Measurements from ENCODE around the gene TNNT3. TPM values are rescaled to one million over a fixed set of nuclear protein-coding genes. Genes with fewer than 3 reads are reported as not detected.

TNNT3 gene
- total RNA-seq (10 to 100 TPM in 1 of 2 experiments, 1 to 10 TPM in 1; 9.3 to 10.5 TPM), polyA plus RNA-seq (not detected)

DNA sequence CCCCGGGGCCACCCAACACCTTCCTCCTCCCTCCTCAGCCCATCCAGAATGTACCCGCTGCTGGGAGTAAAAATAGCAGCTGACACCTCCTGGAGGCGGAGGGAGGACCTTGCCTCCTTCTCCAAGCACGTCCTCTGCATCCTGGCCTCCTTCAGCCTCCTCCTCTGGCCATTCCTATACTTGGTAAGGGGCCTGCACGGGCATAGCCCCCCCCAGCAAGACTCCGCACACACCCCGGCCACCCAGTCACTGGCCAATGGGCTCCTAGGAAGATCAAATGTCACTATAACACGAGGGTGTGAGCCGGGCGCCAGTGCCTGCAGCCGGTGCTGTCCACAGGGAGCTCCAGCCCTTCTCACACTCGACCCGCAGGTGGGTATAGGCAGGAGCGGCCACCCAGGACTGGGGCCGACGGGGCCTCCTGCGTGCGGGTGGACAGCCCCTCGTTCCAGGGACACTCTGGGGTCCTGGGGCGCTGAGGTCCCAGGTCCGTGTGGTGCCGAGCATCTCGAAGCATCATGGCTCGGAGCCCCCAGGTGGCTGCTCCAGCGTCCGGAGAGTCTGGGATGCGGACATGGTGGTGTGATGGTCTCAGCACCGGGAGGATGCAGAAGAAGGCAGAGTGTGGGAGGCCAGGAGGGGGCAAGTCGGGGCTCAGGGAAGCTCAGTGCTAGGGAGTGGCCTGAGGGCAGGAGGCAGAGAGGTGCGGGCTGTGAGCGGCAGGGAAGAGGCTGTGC is at the start of gene TNNT3:
TNNT3 (plus strand) TSS at position 313 of the 737 bp plus-strand sequence. CDS start 3,172 bp downstream, outside the sequence.
- H3K27ac Mint-ChIP-seq, result peak within 1 kb of the TSS in 1 of 7 donors; percentile 90
- Histone ChIP-seq H3K9me3 (ENCODE audit: control insufficient read depth in 1 of 2, low read length in 2 of 2) (no peaks in the 10 kb centered on the region), H3K27me3 (ENCODE audit: insufficient read depth, low read length) (no peaks in the 10 kb centered on the region), H3K27ac (ENCODE audit: low read depth, low read length) (no peak within 1 kb of the TSS), H3K4me3 (ENCODE audit: low read length in 2 of 2) (no peak within 1 kb of the TSS), H3K4me1 (ENCODE audit: insufficient read depth, low read length) (no peaks in the 10 kb centered on the region), H3K36me3 (ENCODE audit: insufficient read depth, low read length) (no peaks in the 10 kb centered on the region)
- CTCF ChIA-PET (ENCODE audit: partially characterized antibody), result no interaction called here
- intact Hi-C loops (cut with micrococcal nuclease), result loop anchor here (5.0 kb wide), 2 partner anchors 37 to 67 kb away; partner anchors contain the start of gene LSP1
- DNase-seq, result no peak
- H3K4me1 Mint-ChIP-seq, result peaks cover 8 to 14% (median 13%) of the 10 kb centered on the region in 4 donors
- H3K36me3 Mint-ChIP-seq, result no peaks in the 10 kb centered on the region
- POLR2A ChIA-PET (ENCODE audit: partially characterized antibody), result interaction anchor here (1.3 to 1.4 kb wide), 2 partner anchors 29 to 69 kb away, joined by 4 to 6 read pairs; no protein-coding TSS in a partner anchor
- peaks cover 0 to 2% (median 0%) of the 10 kb centered on the region in 8 donors for H3K9me3 Mint-ChIP-seq
- peak within 1 kb of the TSS in 1 of 8 donors; percentile 26 for H3K4me3 Mint-ChIP-seq
- peaks cover 4 to 7% of the 10 kb centered on the region in 2 donors for H3K27me3 Mint-ChIP-seq

DNA sequence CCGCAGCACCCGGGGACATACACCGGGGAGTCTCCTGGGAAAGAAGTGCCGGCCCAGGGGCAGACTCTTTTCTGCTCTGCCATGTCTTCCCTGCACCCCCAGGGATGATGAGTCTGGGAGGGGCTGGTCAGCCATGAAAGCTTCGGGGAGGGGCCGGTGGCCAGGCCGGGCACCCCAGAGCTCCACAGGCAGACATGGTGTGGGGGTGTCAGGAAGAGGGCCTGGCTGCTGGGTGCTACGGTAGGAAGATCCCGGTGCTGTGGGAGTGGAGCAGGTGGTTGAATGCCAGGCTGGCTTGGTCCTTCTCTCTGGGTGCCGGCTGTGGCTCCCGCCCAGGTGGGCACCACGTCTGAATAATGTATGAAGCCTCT is 49.2 kb upstream of the TNNT3 start:
- CTCF ChIA-PET (ENCODE audit: partially characterized antibody), result interaction anchor here (1.1 to 2.3 kb wide), 4 partner anchors 12 to 179 kb away, joined by 3 to 10 read pairs (median 3); no protein-coding TSS in a partner anchor
- Histone ChIP-seq H3K27ac (ENCODE audit: low read depth, low read length) (peak overlapping the region; percentile 28), H3K36me3 (ENCODE audit: insufficient read depth, low read length) (no peaks in the 10 kb centered on the region), H3K4me3 (ENCODE audit: low read length in 2 of 2) (no peak overlapping the region), H3K4me1 (ENCODE audit: insufficient read depth, low read length) (peaks cover 70% of the 10 kb centered on the region), H3K27me3 (ENCODE audit: insufficient read depth, low read length) (no peaks in the 10 kb centered on the region), H3K9me3 (ENCODE audit: control insufficient read depth in 1 of 2, low read length in 2 of 2) (no peaks in the 10 kb centered on the region)
- H3K4me1 Mint-ChIP-seq, result peaks cover 32 to 77% (median 56%) of the 10 kb centered on the region in 4 donors
- intact Hi-C loops (cut with micrococcal nuclease), result no loop called here
- H3K36me3 Mint-ChIP-seq, result peaks cover 0 to 17% of the 10 kb centered on the region in 2 donors
- H3K4me3 Mint-ChIP-seq, result peak overlapping the region; percentile 72 to 91 (median 82)
- H3K27ac Mint-ChIP-seq, result peak overlapping the region; percentile 84 to 97 (median 91)
- no peaks in the 10 kb centered on the region for H3K27me3 Mint-ChIP-seq
- POLR2A ChIA-PET (ENCODE audit: partially characterized antibody), result interaction anchor here (0.7 to 7.0 kb wide), 7 partner anchors 11 to 47 kb away, joined by 3 to 139 read pairs (median 8); partner anchors contain the start of genes LSP1 and PRR33
- no peak for DNase-seq
- peaks cover 0 to under 1% (median 0%) of the 10 kb centered on the region in 8 donors for H3K9me3 Mint-ChIP-seq

DNA sequence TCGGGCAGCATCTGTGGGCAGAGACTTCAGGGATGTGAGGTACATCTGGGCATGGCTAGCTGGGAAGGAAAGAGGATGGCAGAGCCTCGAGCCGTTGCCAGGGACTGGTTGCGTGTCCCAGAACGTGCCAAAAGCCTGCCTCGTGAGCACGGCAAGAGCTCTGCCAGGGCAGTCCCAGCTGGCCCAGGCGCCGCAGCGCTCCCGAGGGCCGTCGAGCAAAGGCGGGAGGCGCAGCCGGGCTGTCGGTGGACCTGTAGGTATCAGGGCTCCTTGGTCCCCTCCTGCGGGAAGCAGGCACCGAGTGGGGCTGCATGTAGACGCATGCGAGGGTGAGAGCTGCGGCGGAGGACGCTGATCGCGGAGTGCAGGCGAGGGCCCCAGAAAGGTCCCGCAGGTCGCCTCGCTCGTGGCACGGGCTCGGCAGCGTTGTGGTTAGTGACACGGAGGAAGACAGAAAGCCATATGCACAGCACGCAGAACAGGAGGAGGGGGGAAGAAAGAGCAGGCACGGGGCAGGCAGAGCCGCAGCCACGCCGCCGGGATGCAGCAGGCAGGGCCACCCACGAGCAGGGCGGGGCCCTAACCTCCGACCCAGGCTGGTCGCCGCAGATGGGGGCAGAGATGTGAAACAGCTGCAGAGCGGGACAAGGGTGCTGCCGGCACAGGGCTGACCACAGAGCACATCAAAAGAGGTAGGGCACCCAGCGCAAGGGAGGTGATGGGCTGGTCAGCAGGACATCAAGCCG is 48.6 kb upstream of the TNNT3 start:
- ChIA-PET POLR2A (ENCODE audit: partially characterized antibody) (interaction anchor here (0.7 to 7.0 kb wide), 7 partner anchors 11 to 47 kb away, joined by 3 to 139 read pairs (median 8); partner anchors contain the start of genes LSP1 and PRR33), CTCF (ENCODE audit: partially characterized antibody) (interaction anchor here (1.1 to 2.3 kb wide), 4 partner anchors 12 to 180 kb away, joined by 3 to 10 read pairs (median 3); no protein-coding TSS in a partner anchor)
- Mint-ChIP-seq H3K27me3 (no peaks in the 10 kb centered on the region), H3K4me3 (peak overlapping the region; percentile 72 to 91 (median 82)), H3K27ac (peak overlapping the region; percentile 84 to 97 (median 91)), H3K9me3 (peaks cover 0 to 1% (median 0%) of the 10 kb centered on the region in 8 donors), H3K36me3 (peaks cover 0 to 15% of the 10 kb centered on the region in 2 donors), H3K4me1 (peaks cover 30 to 74% (median 54%) of the 10 kb centered on the region in 4 donors)
- intact Hi-C loops (cut with micrococcal nuclease), result loop anchor here (1.0 kb wide), 1 partner anchor 19 kb away; no protein-coding TSS in a partner anchor
- no peaks in the 10 kb centered on the region for H3K36me3 ChIP-seq (ENCODE audit: insufficient read depth, low read length)
- peak; percentile 55 to 75 (median 65) for DNase-seq
- no peak overlapping the region for H3K4me3 ChIP-seq (ENCODE audit: low read length in 2 of 2)
- no peaks in the 10 kb centered on the region for H3K27me3 ChIP-seq (ENCODE audit: insufficient read depth, low read length)
- H3K9me3 ChIP-seq (ENCODE audit: control insufficient read depth in 1 of 2, low read length in 2 of 2), result no peaks in the 10 kb centered on the region
- H3K4me1 ChIP-seq (ENCODE audit: insufficient read depth, low read length), result peaks cover 65% of the 10 kb centered on the region
- H3K27ac ChIP-seq (ENCODE audit: low read depth, low read length), result peak overlapping the region; percentile 28

DNA sequence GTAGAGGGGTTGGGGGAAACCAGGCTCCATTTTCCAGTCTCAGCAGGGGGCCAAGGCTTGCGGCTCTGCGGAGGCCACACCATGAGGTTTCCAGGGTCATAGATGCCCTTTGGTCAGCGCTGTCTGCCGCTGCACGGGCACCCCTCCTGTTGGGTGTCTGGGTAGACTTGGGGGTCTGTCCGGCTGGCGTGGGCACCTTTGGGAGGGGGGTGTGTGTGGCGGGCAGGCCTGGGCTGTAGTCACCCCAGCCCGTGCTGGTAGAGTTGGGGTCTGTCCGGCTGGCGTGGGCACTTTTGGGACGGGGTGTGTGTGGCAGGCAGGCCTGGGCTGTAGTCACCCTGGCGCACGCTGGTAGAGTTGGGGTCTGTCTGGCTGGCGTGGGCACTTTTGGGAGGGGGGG is 48.0 kb upstream of the TNNT3 start:
- Mint-ChIP-seq H3K27me3 (no peaks in the 10 kb centered on the region), H3K9me3 (peaks cover 0 to 1% (median 0%) of the 10 kb centered on the region in 8 donors), H3K36me3 (peaks cover 0 to 14% of the 10 kb centered on the region in 2 donors), H3K4me3 (peak overlapping the region in 3 of 8 donors; percentile 9 to 29 (median 21)), H3K4me1 (peaks cover 30 to 67% (median 50%) of the 10 kb centered on the region in 4 donors), H3K27ac (peak overlapping the region in 5 of 7 donors; percentile 66 to 85 (median 83))
- no peaks in the 10 kb centered on the region for H3K27me3 ChIP-seq (ENCODE audit: insufficient read depth, low read length)
- peak in 1 of 5 donors; percentile 33 for DNase-seq
- H3K27ac ChIP-seq (ENCODE audit: low read depth, low read length), result peak overlapping the region; percentile 28
- ChIA-PET CTCF (ENCODE audit: partially characterized antibody) (no interaction called here), POLR2A (ENCODE audit: partially characterized antibody) (interaction anchor here (7.0 kb wide), 1 partner anchor 18 kb away, joined by 139 read pairs; the partner anchor contains the start of gene LSP1)
- H3K4me3 ChIP-seq (ENCODE audit: low read length in 2 of 2), result no peak overlapping the region
- no peaks in the 10 kb centered on the region for H3K9me3 ChIP-seq (ENCODE audit: control insufficient read depth in 1 of 2, low read length in 2 of 2)
- H3K4me1 ChIP-seq (ENCODE audit: insufficient read depth, low read length), result peaks cover 59% of the 10 kb centered on the region
- H3K36me3 ChIP-seq (ENCODE audit: insufficient read depth, low read length), result no peaks in the 10 kb centered on the region
- intact Hi-C loops (cut with micrococcal nuclease), result loop anchor here (1.0 kb wide), 1 partner anchor 19 kb away; no protein-coding TSS in a partner anchor

DNA sequence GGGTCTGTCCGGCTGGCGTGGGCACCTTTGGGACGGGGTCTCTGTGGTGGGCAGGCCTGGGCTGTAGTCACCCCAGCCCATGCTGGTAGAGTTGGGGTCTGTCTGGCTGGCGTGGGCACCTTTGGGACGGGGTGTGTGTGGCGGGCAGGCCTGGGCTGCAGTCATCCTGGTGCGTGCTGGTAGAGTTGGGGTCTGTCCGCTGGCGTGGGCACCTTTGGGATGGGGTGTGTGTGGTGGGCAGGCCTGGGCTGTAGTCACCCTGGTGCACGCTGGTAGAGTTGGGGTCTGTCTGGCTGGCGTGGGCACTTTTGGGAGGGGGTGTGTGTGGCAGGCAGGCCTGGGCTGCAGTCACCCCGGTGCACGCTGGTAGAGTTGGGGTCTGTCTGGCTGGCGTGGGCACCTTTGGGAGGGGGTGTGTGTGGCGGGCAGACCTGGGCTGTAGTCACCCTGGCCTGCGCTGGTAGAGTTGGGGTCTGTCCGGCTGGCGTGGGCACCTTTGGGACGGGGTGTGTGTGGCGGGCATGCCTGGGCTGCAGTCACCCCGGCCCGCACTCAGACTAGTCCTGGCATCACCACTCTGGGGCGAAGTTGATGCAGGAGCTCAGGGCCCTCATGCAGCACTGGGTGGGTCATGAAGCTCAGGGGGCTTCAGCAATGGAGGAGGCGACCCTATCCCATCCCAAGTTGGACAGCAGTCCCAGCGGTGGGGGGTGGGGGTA is 47.1 kb upstream of the TNNT3 start:
- Mint-ChIP-seq H3K4me3 (peak overlapping the region in 3 of 8 donors; percentile 26 to 30 (median 29)), H3K27me3 (no peaks in the 10 kb centered on the region), H3K9me3 (peaks cover 0 to 1% (median 0%) of the 10 kb centered on the region in 8 donors), H3K4me1 (peaks cover 29 to 62% (median 46%) of the 10 kb centered on the region in 4 donors), H3K36me3 (peaks cover 0 to 13% of the 10 kb centered on the region in 2 donors), H3K27ac (peak overlapping the region in 6 of 7 donors; percentile 42 to 84 (median 78))
- intact Hi-C loops (cut with micrococcal nuclease), result no loop called here
- H3K4me3 ChIP-seq (ENCODE audit: low read length in 2 of 2), result no peak overlapping the region
- no peaks in the 10 kb centered on the region for H3K36me3 ChIP-seq (ENCODE audit: insufficient read depth, low read length)
- no peaks in the 10 kb centered on the region for H3K27me3 ChIP-seq (ENCODE audit: insufficient read depth, low read length)
- H3K27ac ChIP-seq (ENCODE audit: low read depth, low read length), result no peak overlapping the region
- ChIA-PET POLR2A (ENCODE audit: partially characterized antibody) (interaction anchor here (12.3 kb wide), 1 partner anchor 21 kb away, joined by 189 read pairs; the partner anchor contains the start of gene LSP1), CTCF (ENCODE audit: partially characterized antibody) (no interaction called here)
- DNase-seq, result peak in 1 of 5 donors; percentile 27
- H3K9me3 ChIP-seq (ENCODE audit: control insufficient read depth in 1 of 2, low read length in 2 of 2), result no peaks in the 10 kb centered on the region
- peaks cover 52% of the 10 kb centered on the region for H3K4me1 ChIP-seq (ENCODE audit: insufficient read depth, low read length)

DNA sequence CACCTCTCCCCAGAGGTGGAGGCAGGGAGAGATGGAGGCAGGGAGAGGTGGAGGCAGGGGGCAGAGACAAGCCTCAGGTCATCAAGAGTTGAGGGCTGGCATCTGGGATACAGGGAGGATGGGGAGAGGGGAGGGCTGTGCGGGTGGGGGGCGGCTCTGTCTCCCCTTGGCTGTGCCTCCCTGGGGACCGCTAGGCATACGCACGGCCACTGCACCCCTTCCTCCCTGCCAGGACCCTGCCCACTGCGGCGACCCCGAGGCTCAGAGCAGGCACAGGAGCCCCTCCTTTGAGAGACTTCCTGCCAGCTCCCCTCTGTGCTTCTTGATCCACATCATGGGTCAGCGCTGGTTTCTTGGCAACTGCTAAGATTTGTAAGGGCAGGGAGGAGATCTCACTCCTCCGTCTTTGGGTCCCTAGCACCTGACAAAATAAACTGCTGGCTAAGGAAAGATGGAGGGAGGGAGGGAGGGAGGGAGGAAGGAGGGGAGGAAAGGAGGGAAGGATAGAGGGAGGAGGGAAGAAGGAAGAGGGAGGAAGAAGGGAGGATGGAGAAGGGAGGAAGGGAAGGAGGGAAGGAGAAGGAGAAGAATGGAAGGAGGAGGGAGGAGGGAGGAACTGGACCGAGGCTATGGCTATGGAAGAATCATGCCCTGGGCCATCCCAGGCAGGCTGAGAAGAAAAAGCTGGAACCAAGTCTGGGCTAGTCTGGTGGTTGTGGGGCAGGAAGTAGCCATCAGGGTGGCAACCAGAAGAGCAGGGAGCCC is 46.3 kb upstream of the TNNT3 start:
- Histone ChIP-seq H3K27me3 (ENCODE audit: insufficient read depth, low read length) (no peaks in the 10 kb centered on the region), H3K4me1 (ENCODE audit: insufficient read depth, low read length) (peaks cover 45% of the 10 kb centered on the region), H3K36me3 (ENCODE audit: insufficient read depth, low read length) (no peaks in the 10 kb centered on the region), H3K4me3 (ENCODE audit: low read length in 2 of 2) (no peak overlapping the region), H3K9me3 (ENCODE audit: control insufficient read depth in 1 of 2, low read length in 2 of 2) (no peaks in the 10 kb centered on the region), H3K27ac (ENCODE audit: low read depth, low read length) (no peak overlapping the region)
- Mint-ChIP-seq H3K9me3 (peaks cover 0 to 1% (median 0%) of the 10 kb centered on the region in 8 donors), H3K36me3 (peaks cover 0 to 8% of the 10 kb centered on the region in 2 donors), H3K4me1 (peaks cover 29 to 58% (median 44%) of the 10 kb centered on the region in 4 donors), H3K27me3 (no peaks in the 10 kb centered on the region), H3K27ac (peak overlapping the region in 6 of 7 donors; percentile 17 to 84 (median 56)), H3K4me3 (peak overlapping the region in 2 of 8 donors; percentile 7 to 49)
- peak in 1 of 5 donors; percentile 13 for DNase-seq
- intact Hi-C loops (cut with micrococcal nuclease), result no loop called here
- ChIA-PET CTCF (ENCODE audit: partially characterized antibody) (interaction anchor here (0.7 kb wide), 1 partner anchor 23 kb away, joined by 3 read pairs; no protein-coding TSS in a partner anchor), POLR2A (ENCODE audit: partially characterized antibody) (interaction anchor here (12.3 kb wide), 1 partner anchor 22 kb away, joined by 189 read pairs; the partner anchor contains the start of gene LSP1)
